Activated CD8-positive, alpha-beta T cell treated with anti-CD3 and anti-CD28 coated beads for 36 hours (primary cell): ENCODE results near the gene TCF7L1. TPM values are rescaled to one million over a fixed set of nuclear protein-coding genes. Genes with fewer than 3 reads are reported as not detected.

Experiments used
- ATAC-seq: fragments of 200-7000 bp; cut with Tn5 transposase; one replicate; pipeline ENCODE4 v1.10.0; 2021; ENCODE audit warnings: mild to moderate bottlenecking, moderate library complexity
- CTCF ChIA-PET: fragments of 350-600 bp; sonication (Branson Sonifier 250); formaldehyde crosslinking; loops from one replicate; lab custom pipeline; 2021; ENCODE audit warnings: antibody characterized with exemption; lab: Charles Lee
- POLR2A ChIA-PET: fragments of 350-600 bp; sonication (Branson Sonifier 250); formaldehyde crosslinking; loops from one replicate; lab custom pipeline; 2021; ENCODE audit warnings: antibody characterized with exemption; lab: Charles Lee
- DNase-seq: peaks from one replicate; pipeline ENCODE4 v3.0.0-alpha.2; 2020
- H3K27ac Mint-ChIP-seq: one replicate; pipeline ENCODE4 v1.8.0; 2021; ENCODE audit warnings: mild to moderate bottlenecking, mixed read lengths
- H3K27me3 Mint-ChIP-seq: one replicate; pipeline ENCODE4 v1.8.0; 2021; ENCODE audit warnings: mixed read lengths
- H3K36me3 Mint-ChIP-seq: one replicate; pipeline ENCODE4 v1.8.0; 2021; ENCODE audit warnings: low read depth, mixed read lengths
- H3K4me1 Mint-ChIP-seq: one replicate; pipeline ENCODE4 v1.8.0; 2021; ENCODE audit warnings: low read depth, mixed read lengths
- H3K4me3 Mint-ChIP-seq: one replicate; pipeline ENCODE4 v1.8.0; 2021; ENCODE audit warnings: mild to moderate bottlenecking, moderate library complexity, mixed read lengths
- H3K9me3 Mint-ChIP-seq: one replicate; pipeline ENCODE4 v1.8.0; 2021; ENCODE audit warnings: mixed read lengths
- intact Hi-C: fragments of 100-400 bp; cut with micrococcal nuclease; formaldehyde crosslinking; loops from one replicate; pipeline ENCODE4 v1.10.0; 2022
- total RNA-seq, 2 experiments: library from RNA; stranded (reverse); gene quantifications; one replicate each; pipeline ENCODE4 v1.2.3, GENCODE V29; 2021
- TF ChIP-seq, protein P1 (sequence below): fragments of 200-600 bp; IDR thresholded peaks from one replicate; pipeline ENCODE4 v1.8.0; 2022; ENCODE audit warnings: antibody characterized with exemption, mild to moderate bottlenecking

Gene TCF7L1
- total RNA-seq, 2 experiments from 2014 or later, result not detected

DNA sequence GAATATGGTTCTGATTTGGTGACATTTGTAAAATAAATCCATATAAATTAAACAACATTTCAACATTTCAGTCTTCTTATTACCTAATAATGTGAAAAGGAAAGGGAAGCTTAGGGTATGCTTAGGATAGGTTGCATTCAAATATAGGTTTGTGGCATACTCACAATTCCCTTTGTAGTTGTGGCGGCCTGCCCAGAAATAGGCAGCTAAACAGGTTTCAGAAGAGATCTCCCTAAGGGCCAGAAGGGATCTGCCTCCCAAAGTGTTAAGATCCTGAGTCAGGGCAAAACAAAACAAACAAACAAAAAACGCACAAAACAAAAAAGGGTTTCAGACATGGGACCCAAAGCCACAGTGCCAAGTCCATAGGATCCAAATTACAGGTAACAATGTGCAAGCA lies 41.4 kb upstream of the TCF7L1 start:
- H3K27ac Mint-ChIP-seq, result no peak overlapping the region
- no peaks in the 10 kb centered on the region for H3K27me3 Mint-ChIP-seq
- TF ChIP-seq, protein P1, sequence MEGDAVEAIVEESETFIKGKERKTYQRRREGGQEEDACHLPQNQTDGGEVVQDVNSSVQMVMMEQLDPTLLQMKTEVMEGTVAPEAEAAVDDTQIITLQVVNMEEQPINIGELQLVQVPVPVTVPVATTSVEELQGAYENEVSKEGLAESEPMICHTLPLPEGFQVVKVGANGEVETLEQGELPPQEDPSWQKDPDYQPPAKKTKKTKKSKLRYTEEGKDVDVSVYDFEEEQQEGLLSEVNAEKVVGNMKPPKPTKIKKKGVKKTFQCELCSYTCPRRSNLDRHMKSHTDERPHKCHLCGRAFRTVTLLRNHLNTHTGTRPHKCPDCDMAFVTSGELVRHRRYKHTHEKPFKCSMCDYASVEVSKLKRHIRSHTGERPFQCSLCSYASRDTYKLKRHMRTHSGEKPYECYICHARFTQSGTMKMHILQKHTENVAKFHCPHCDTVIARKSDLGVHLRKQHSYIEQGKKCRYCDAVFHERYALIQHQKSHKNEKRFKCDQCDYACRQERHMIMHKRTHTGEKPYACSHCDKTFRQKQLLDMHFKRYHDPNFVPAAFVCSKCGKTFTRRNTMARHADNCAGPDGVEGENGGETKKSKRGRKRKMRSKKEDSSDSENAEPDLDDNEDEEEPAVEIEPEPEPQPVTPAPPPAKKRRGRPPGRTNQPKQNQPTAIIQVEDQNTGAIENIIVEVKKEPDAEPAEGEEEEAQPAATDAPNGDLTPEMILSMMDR, result no peak
- intact Hi-C loops, result no loop called here
- H3K4me1 Mint-ChIP-seq, result no peaks in the 10 kb centered on the region
- ChIA-PET CTCF (no interaction called here), POLR2A (no interaction called here)
- no peaks in the 10 kb centered on the region for H3K36me3 Mint-ChIP-seq
- no peak for ATAC-seq
- H3K9me3 Mint-ChIP-seq, result no peaks in the 10 kb centered on the region
- H3K4me3 Mint-ChIP-seq, result no peak overlapping the region
- DNase-seq, result no peak

DNA sequence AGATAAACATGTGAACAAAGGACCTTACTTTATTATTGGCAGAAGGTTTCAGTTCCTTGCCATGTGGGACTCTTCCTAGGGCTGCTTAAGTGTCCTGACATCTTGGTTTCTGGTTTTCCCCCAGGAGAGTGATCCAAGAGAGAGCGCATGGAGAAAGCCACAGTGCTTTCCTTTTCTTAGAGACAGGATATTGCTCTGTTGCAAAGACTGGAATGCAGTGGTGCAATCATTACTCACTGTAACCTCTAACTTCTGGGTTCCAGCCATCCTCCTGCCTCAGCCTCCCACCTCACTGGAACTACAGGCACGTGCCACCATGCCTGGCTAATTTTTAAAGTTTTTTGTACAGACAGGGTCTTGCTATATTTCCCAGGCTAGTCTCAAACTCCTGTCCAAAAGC lies 38.1 kb upstream of the TCF7L1 start:
- TF ChIP-seq, protein P1, result no peak
- Mint-ChIP-seq H3K9me3 (no peaks in the 10 kb centered on the region), H3K4me1 (no peaks in the 10 kb centered on the region), H3K27me3 (peaks cover 7% of the 10 kb centered on the region), H3K27ac (no peak overlapping the region), H3K36me3 (no peaks in the 10 kb centered on the region), H3K4me3 (no peak overlapping the region)
- intact Hi-C loops, result no loop called here
- no peak for DNase-seq
- CTCF ChIA-PET, result no interaction called here
- ATAC-seq, result no peak
- POLR2A ChIA-PET, result no interaction called here

DNA sequence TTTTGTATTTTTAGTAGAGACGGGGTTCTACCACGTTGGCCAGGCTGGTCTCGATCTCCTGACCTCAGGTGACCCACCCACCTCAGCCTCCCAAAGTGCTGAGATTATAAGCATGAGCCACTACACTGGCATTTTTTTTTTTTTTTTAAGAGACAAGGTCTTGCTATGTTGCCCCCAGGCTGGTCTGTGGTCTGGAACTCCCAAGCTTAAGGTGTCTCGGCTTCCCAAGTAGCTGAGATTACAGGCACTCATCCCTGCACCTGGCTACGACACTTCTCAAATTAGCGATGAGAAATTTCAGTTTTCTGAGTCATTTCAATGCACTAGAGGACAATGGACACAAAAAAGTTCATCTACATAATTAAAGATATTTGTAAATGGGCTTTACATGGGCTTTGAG lies 36.6 kb upstream of the TCF7L1 start:
- TF ChIP-seq, protein P1, result no peak
- H3K4me1 Mint-ChIP-seq, result no peaks in the 10 kb centered on the region
- no peak overlapping the region for H3K27ac Mint-ChIP-seq
- H3K4me3 Mint-ChIP-seq, result no peak overlapping the region
- ChIA-PET CTCF (no interaction called here), POLR2A (no interaction called here)
- no peaks in the 10 kb centered on the region for H3K36me3 Mint-ChIP-seq
- ATAC-seq (no peak), DNase-seq (no peak)
- H3K9me3 Mint-ChIP-seq, result no peaks in the 10 kb centered on the region
- intact Hi-C loops, result no loop called here
- peaks cover 9% of the 10 kb centered on the region for H3K27me3 Mint-ChIP-seq

DNA sequence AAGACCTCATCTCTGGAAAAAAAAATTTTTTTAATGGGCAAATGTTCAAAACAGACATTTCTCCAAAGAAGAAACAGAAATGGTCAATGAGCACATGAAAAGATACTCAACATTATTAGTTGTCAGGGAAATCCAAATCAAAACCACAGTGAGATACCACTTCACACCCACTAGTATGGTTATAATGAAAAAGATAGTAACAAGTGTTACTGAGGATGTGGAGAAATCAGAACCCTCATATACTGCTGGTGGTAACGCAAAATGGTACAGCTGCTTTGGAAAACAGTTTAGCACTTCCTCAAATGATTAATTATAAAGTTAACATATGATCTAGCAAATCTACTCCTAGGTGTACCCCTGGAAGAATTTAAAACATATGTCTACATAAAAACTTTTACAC lies 29.0 kb upstream of the TCF7L1 start:
- no peak overlapping the region for H3K27ac Mint-ChIP-seq
- no peaks in the 10 kb centered on the region for H3K9me3 Mint-ChIP-seq
- peaks cover 5% of the 10 kb centered on the region for H3K27me3 Mint-ChIP-seq
- no peaks in the 10 kb centered on the region for H3K4me1 Mint-ChIP-seq
- H3K4me3 Mint-ChIP-seq, result no peak overlapping the region
- intact Hi-C loops, result no loop called here
- TF ChIP-seq, protein P1, result no peak
- H3K36me3 Mint-ChIP-seq, result no peaks in the 10 kb centered on the region
- ChIA-PET CTCF (interaction anchor here (1.1 kb wide), 1 partner anchor 38 kb away, joined by 3 read pairs; no protein-coding TSS in a partner anchor), POLR2A (no interaction called here)
- ATAC-seq, result no peak
- DNase-seq, result no peak

DNA sequence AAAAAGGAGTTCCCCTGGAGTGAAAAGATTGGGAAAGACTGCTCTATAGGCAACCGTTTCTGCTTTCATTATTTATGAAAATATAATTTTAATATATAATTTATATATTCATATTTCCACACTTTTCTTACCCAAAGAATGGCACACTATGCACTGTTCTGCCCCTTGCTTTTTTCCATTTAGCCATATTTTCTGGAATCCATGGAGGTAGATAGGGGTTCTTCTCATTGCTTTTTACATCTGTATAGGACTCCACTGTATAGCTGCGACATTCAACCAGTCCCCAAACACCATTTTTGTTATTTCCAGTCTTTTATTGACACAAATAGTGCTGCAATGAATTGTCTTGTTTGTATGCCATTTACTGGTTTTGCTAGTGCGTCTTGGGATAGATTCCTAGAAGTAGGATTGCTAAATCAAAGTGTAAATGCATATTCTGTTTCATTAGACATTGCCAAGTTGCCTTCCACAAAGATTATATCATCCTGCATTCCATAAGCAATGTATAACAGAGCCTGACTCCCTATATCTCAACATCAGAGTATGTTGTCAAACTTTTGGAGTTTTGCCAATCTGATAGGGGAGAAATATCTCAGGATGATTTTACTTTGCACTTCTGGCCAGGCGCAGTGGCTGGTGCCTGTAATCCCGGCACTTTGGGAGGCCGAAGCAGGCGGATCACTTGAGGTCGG lies 26.6 kb upstream of the TCF7L1 start:
- CTCF ChIA-PET, result no interaction called here
- ATAC-seq, result no peak
- no peak overlapping the region for H3K27ac Mint-ChIP-seq
- no peaks in the 10 kb centered on the region for H3K9me3 Mint-ChIP-seq
- POLR2A ChIA-PET, result no interaction called here
- intact Hi-C loops, result no loop called here
- no peaks in the 10 kb centered on the region for H3K36me3 Mint-ChIP-seq
- H3K27me3 Mint-ChIP-seq, result peaks cover 8% of the 10 kb centered on the region
- no peaks in the 10 kb centered on the region for H3K4me1 Mint-ChIP-seq
- H3K4me3 Mint-ChIP-seq, result no peak overlapping the region
- no peak for DNase-seq
- TF ChIP-seq, protein P1, result no peak
